HepG2 (cell line): ENCODE data around the gene IL2RA. TPM values are rescaled to one million over a fixed set of nuclear protein-coding genes. Genes with fewer than 3 reads are reported as not detected.

Source experiments
- HDAC1 ChIP-seq: sonication (generic); formaldehyde crosslinking; IDR thresholded peaks from 2 replicates; pipeline ENCODE4 v1.5.1; 2020; ENCODE audit warnings: mild to moderate bottlenecking, missing genetic modification reagents
- KDM2A ChIP-seq: sonication (generic); formaldehyde crosslinking; IDR thresholded peaks from 2 replicates; pipeline ENCODE4 v1.4.0; 2020; ENCODE audit warnings: low read depth, missing genetic modification reagents, borderline replicate concordance
- LRRFIP1 ChIP-seq: sonication (generic); formaldehyde crosslinking; conservative IDR thresholded peaks from 2 replicates; pipeline ENCODE4 v1.4.0; 2020; ENCODE audit warnings: missing genetic modification reagents
- NFRKB ChIP-seq: fragments of 450-650 bp; IDR thresholded peaks from 2 replicates; pipeline ENCODE4 v1.6.1; 2017
- NFYC ChIP-seq: IDR thresholded peaks from 2 replicates; pipeline ENCODE4 v1.6.1; 2016; ENCODE audit warnings: missing genetic modification reagents, missing compliant biosample characterization
- NR1H2 ChIP-seq: sonication (generic); formaldehyde crosslinking; IDR thresholded peaks from 2 replicates; pipeline ENCODE4 v1.8.1; 2022; ENCODE audit warnings: low read depth, missing genetic modification reagents, borderline replicate concordance
- PAF1 ChIP-seq: IDR thresholded peaks from 2 replicates; pipeline ENCODE4 v1.6.1; 2016; ENCODE audit warnings: missing genetic modification reagents, missing compliant biosample characterization
- PAX8 ChIP-seq: sonication (generic); formaldehyde crosslinking; IDR thresholded peaks from 2 replicates; pipeline ENCODE4 v1.8.0; 2022; ENCODE audit warnings: mild to moderate bottlenecking, missing genetic modification reagents, borderline replicate concordance
- POLR2AphosphoS2 ChIP-seq: IDR thresholded peaks from 2 replicates; pipeline ENCODE4 v1.6.1; 2011; ENCODE audit warnings: low read depth, low read length, improper control_type of control experiment
- POLR2G ChIP-seq: fragments of 200-400 bp; formaldehyde crosslinking; IDR thresholded peaks from 2 replicates; pipeline ENCODE4 v1.6.1; 2018; ENCODE audit warnings: mild to moderate bottlenecking, low read depth, low read length, moderate library complexity
- SIX4 ChIP-seq: sonication (generic); formaldehyde crosslinking; IDR thresholded peaks from 2 replicates; pipeline ENCODE4 v1.4.0; 2020; ENCODE audit warnings: missing genetic modification reagents
- SMAD1 ChIP-seq: sonication (generic); formaldehyde crosslinking; IDR thresholded peaks from 2 replicates; pipeline ENCODE4 v1.4.0; 2020; ENCODE audit warnings: missing genetic modification reagents, low read depth, mild to moderate bottlenecking, borderline replicate concordance
- ZNF280B ChIP-seq: sonication (generic); formaldehyde crosslinking; IDR thresholded peaks from 2 replicates; pipeline ENCODE4 v1.5.0; 2020; ENCODE audit warnings: missing genetic modification reagents, mild to moderate bottlenecking, borderline replicate concordance
- ZNF350 ChIP-seq: sonication (generic); formaldehyde crosslinking; IDR thresholded peaks from 2 replicates; pipeline ENCODE4 v1.4.0; 2020; ENCODE audit warnings: mild to moderate bottlenecking, low read depth, missing genetic modification reagents, borderline replicate concordance
- ZNF546 ChIP-seq: sonication (generic); formaldehyde crosslinking; conservative IDR thresholded peaks from 2 replicates; pipeline ENCODE4 v1.8.1; 2023; ENCODE audit warnings: mild to moderate bottlenecking, missing genetic modification reagents
- ZNF577 ChIP-seq: sonication (generic); formaldehyde crosslinking; IDR thresholded peaks from 2 replicates; pipeline ENCODE4 v1.4.0; 2020; ENCODE audit warnings: mild to moderate bottlenecking, low read depth, missing genetic modification reagents, borderline replicate concordance
- ZNF629 ChIP-seq: sonication (generic); formaldehyde crosslinking; conservative IDR thresholded peaks from 2 replicates; pipeline ENCODE4 v1.5.0; 2020; ENCODE audit warnings: missing genetic modification reagents
- polyA plus RNA-seq, 8 experiments: library from polyadenylated mRNA; depleted of rRNA in 3 of 8; stranded (reverse) in 7 of 8; unstranded in 1 of 8; fragments of >200 nt; fragmentation: Illumina TruSeq in 4 of 8; extraction: Trizol in 4 of 8; gene quantifications; 2 replicates each; pipeline versions ENCODE4 v1.2.1 to v1.2.3, GENCODE V29; 2011 to 2016; ENCODE audit warnings: low read depth in 4 of 8, missing spikeins in 1 of 8, mixed read lengths in 1 of 8; ENCODE audit not compliant: insufficient read depth in 1 of 8
- total RNA-seq, 5 experiments: library from RNA; depleted of rRNA; stranded (reverse); fragments of >200 nt; fragmentation: Illumina TruSeq; extraction: Trizol; gene quantifications; 2 replicates each; pipeline ENCODE4 v1.2.3, GENCODE V29; 2016; ENCODE audit warnings: low read depth in 1 of 5
- TF ChIP-seq, protein P1 (sequence below): sonication (generic); formaldehyde crosslinking; IDR thresholded peaks from 2 replicates; pipeline ENCODE4 v1.4.0; 2020; ENCODE audit warnings: missing genetic modification reagents
- TF ChIP-seq, protein P2 (sequence below): sonication (generic); formaldehyde crosslinking; IDR thresholded peaks from 2 replicates; pipeline ENCODE4 v1.8.0; 2022; ENCODE audit warnings: missing genetic modification reagents, mild to moderate bottlenecking, borderline replicate concordance
- TF ChIP-seq, protein P3 (sequence below): sonication (generic); formaldehyde crosslinking; IDR thresholded peaks from 2 replicates; pipeline ENCODE4 v1.8.1; 2022; ENCODE audit warnings: low read depth, mild to moderate bottlenecking, missing genetic modification reagents

Gene IL2RA
- total and polyA plus RNA-seq, 2 of the 13 experiments (the other 11 are each of a cell fraction or from before 2014, with no cell fraction given): not detected

DNA sequence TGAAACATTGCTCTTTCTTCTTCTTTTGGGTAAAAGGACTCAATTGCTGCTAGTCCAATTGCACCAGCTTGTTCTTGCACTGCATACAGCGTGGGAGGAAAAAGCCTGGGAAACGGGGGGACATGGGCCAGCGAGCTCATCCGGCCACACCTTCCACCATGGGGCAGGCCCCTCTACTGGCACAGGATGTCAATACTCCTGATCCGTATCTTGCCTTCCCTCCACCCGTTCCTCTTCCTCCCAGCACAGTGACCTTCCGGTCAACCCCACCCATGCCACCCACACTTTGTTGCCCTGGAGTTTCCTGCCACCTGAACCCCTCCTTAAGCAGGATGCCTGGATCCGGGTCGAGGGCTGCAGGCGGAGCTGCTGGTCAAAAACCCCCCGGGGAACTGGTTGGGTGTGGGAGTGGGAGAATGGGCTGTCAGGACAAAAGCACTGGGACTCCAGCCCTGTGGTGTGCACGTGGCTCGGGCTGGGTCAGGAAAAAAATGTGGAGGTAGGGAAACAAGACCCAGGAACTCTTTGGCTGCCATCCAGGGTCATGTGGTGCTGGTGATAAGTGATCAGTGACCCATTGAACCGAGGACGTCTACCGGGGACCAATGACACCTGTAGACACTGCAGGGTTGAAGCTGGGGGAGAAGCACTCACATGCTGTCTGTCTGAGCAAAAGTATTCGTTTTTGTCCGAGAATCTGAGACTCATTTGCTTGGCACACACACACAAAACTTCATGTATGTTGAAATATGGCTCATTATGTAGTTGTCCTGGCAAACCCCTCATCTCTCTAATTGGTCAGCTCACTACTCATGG is 8.1 kb downstream of the IL2RA start (continued):
- 0 out of 2 replicates have a peak, but pooled peaks have one; percentile 37 for TF ChIP-seq ZNF280B (CRISPR knock-in tag)
- TF ChIP-seq POLR2AphosphoS2: no peak
- TF ChIP-seq, protein P1, sequence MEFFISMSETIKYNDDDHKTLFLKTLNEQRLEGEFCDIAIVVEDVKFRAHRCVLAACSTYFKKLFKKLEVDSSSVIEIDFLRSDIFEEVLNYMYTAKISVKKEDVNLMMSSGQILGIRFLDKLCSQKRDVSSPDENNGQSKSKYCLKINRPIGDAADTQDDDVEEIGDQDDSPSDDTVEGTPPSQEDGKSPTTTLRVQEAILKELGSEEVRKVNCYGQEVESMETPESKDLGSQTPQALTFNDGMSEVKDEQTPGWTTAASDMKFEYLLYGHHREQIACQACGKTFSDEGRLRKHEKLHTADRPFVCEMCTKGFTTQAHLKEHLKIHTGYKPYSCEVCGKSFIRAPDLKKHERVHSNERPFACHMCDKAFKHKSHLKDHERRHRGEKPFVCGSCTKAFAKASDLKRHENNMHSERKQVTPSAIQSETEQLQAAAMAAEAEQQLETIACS (CRISPR knock-in tag): no peak
- TF ChIP-seq ZNF546: no peak
- TF ChIP-seq ZNF350 (CRISPR knock-in tag): no peak; the same call in 1 of the 2 replicates
- no peak for TF ChIP-seq NR1H2 (CRISPR knock-in tag)
- TF ChIP-seq PAX8 (CRISPR knock-in tag): no peak
- TF ChIP-seq NFRKB: no peak
- TF ChIP-seq ZNF577 (CRISPR knock-in tag): no peak
- no peak for TF ChIP-seq PAF1 (CRISPR knock-in tag)
- TF ChIP-seq SIX4 (CRISPR knock-in tag): no peak
- TF ChIP-seq, protein P2, sequence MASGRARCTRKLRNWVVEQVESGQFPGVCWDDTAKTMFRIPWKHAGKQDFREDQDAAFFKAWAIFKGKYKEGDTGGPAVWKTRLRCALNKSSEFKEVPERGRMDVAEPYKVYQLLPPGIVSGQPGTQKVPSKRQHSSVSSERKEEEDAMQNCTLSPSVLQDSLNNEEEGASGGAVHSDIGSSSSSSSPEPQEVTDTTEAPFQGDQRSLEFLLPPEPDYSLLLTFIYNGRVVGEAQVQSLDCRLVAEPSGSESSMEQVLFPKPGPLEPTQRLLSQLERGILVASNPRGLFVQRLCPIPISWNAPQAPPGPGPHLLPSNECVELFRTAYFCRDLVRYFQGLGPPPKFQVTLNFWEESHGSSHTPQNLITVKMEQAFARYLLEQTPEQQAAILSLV (CRISPR knock-in tag): 0 out of 2 replicates have a peak, but pooled peaks have one; percentile 48
- no peak for TF ChIP-seq SMAD1 (CRISPR knock-in tag)
- no peak for TF ChIP-seq LRRFIP1 (CRISPR knock-in tag)
- TF ChIP-seq, protein P3, sequence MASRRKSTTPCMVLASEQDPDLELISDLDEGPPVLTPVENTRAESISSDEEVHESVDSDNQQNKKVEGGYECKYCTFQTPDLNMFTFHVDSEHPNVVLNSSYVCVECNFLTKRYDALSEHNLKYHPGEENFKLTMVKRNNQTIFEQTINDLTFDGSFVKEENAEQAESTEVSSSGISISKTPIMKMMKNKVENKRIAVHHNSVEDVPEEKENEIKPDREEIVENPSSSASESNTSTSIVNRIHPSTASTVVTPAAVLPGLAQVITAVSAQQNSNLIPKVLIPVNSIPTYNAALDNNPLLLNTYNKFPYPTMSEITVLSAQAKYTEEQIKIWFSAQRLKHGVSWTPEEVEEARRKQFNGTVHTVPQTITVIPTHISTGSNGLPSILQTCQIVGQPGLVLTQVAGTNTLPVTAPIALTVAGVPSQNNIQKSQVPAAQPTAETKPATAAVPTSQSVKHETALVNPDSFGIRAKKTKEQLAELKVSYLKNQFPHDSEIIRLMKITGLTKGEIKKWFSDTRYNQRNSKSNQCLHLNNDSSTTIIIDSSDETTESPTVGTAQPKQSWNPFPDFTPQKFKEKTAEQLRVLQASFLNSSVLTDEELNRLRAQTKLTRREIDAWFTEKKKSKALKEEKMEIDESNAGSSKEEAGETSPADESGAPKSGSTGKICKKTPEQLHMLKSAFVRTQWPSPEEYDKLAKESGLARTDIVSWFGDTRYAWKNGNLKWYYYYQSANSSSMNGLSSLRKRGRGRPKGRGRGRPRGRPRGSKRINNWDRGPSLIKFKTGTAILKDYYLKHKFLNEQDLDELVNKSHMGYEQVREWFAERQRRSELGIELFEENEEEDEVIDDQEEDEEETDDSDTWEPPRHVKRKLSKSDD (CRISPR knock-in tag): no peak
- TF ChIP-seq POLR2G: no peak
- TF ChIP-seq ZNF629: no peak
- peak; percentile 26; the same call in 1 of the 2 replicates for TF ChIP-seq KDM2A (CRISPR knock-in tag)
- TF ChIP-seq NFYC (CRISPR knock-in tag): peak; percentile 13; the same call in 1 of the 2 replicates
- peak; percentile 41; the same call in 1 of the 2 replicates for TF ChIP-seq HDAC1 (CRISPR knock-in tag)
